Activated naive CD4-positive, alpha-beta T cell treated with anti-CD3 and anti-CD28 coated beads, Interleukin-2, amount 50 U/mL, for 24 hours (primary cell): ENCODE data around the gene APBB1IP.
"Not testable (repeated sequence)": the region's sequence is repeated elsewhere in the genome, so short reads cannot be mapped to it uniquely, and the experiment has no call there.

Experiments used
- H3K27ac Mint-ChIP-seq: one replicate; pipeline ENCODE4 v1.8.0; 2021; ENCODE audit warnings: mild to moderate bottlenecking, mixed read lengths
- H3K27me3 Mint-ChIP-seq: one replicate; pipeline ENCODE4 v1.8.0; 2021; ENCODE audit warnings: mixed read lengths
- H3K36me3 Mint-ChIP-seq: one replicate; pipeline ENCODE4 v1.8.0; 2021; ENCODE audit warnings: mixed read lengths
- H3K4me1 Mint-ChIP-seq: one replicate; pipeline ENCODE4 v1.8.0; 2021; ENCODE audit warnings: mixed read lengths
- H3K4me3 Mint-ChIP-seq: one replicate; pipeline ENCODE4 v1.8.0; 2021; ENCODE audit warnings: mild to moderate bottlenecking, mixed read lengths
- H3K9me3 Mint-ChIP-seq: one replicate; pipeline ENCODE4 v1.8.0; 2021; ENCODE audit warnings: mixed read lengths

APBB1IP gene

DNA sequence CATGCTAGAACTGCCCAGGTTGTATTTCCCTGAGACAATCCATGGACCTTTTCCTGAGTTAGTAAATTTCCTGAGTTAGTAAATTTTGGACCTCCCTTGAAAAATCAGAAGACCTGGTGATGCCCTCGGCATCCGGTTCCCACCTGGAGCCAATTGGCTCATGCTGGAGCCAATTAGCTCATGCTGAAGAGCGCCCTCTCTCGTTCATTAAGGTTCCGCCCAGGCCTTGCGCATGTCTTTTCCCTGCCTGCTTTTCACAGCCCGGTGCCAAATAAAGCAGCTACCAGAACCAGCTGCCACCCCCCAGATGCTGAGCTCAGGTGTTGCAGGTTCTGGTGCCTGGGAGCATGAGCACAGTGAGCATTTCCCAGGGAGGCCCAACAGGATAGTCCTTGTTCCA is 96.2 kb downstream of the APBB1IP start:
- Mint-ChIP-seq H3K27me3 (no peaks in the 10 kb centered on the region), H3K4me3 (no peak overlapping the region), H3K9me3 (no peaks in the 10 kb centered on the region), H3K4me1 (peaks cover 5% of the 10 kb centered on the region), H3K36me3 (peaks cover 22% of the 10 kb centered on the region), H3K27ac (no peak overlapping the region)

GRCh38 chr10:26540601-26541000 is 102.5 kb downstream of the APBB1IP start:
- H3K4me3 Mint-ChIP-seq: no peak overlapping the region
- H3K9me3 Mint-ChIP-seq: no peaks in the 10 kb centered on the region
- peaks cover 30% of the 10 kb centered on the region for H3K36me3 Mint-ChIP-seq
- peaks cover 25% of the 10 kb centered on the region for H3K4me1 Mint-ChIP-seq
- H3K27ac Mint-ChIP-seq: peak overlapping the region; percentile 79
- H3K27me3 Mint-ChIP-seq: no peaks in the 10 kb centered on the region

- Mint-ChIP-seq H3K4me3 (no peak overlapping the region), H3K27me3 (no peaks in the 10 kb centered on the region), H3K36me3 (peaks cover 48% of the 10 kb centered on the region), H3K27ac (peak overlapping the region; percentile 86), H3K9me3 (peaks cover 11% of the 10 kb centered on the region), H3K4me1 (peaks cover 38% of the 10 kb centered on the region)
Measured at GRCh38 chr10:26543567-26544306, 105.6 kb downstream of the APBB1IP start.

DNA sequence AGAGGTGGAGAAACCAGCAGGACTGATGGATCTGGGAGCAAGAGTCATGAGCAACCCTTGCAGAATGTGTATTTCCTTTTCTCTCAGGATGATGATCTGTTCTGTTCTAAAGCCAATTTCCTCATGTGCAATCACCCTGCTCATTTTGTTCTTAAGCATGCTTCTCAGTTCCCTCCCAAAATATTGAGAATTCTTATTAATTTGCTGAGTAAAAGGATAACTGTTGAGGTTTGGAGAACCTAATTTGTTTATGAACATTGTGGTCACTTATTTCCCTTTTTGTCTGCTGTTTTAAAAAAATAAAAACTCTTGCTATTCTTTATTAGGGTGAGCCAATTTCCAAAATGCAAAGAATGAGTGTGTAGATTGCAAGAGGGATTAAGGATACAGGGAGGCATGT is 106.8 kb downstream of the APBB1IP start:
- H3K27ac Mint-ChIP-seq: peak overlapping the region; percentile 30
- H3K27me3 Mint-ChIP-seq: no peaks in the 10 kb centered on the region
- H3K36me3 Mint-ChIP-seq: peaks cover 58% of the 10 kb centered on the region
- H3K4me1 Mint-ChIP-seq: peaks cover 37% of the 10 kb centered on the region
- peaks cover 13% of the 10 kb centered on the region for H3K9me3 Mint-ChIP-seq
- H3K4me3 Mint-ChIP-seq: no peak overlapping the region

GRCh38 chr10:26550774-26551526 is 112.8 kb downstream of the APBB1IP start:
- no peaks in the 10 kb centered on the region for H3K27me3 Mint-ChIP-seq
- H3K4me1 Mint-ChIP-seq: peaks cover 44% of the 10 kb centered on the region
- H3K27ac Mint-ChIP-seq: peak overlapping the region; percentile 62
- H3K36me3 Mint-ChIP-seq: peaks cover 63% of the 10 kb centered on the region
- peaks cover 19% of the 10 kb centered on the region for H3K9me3 Mint-ChIP-seq
- H3K4me3 Mint-ChIP-seq: no peak overlapping the region

DNA sequence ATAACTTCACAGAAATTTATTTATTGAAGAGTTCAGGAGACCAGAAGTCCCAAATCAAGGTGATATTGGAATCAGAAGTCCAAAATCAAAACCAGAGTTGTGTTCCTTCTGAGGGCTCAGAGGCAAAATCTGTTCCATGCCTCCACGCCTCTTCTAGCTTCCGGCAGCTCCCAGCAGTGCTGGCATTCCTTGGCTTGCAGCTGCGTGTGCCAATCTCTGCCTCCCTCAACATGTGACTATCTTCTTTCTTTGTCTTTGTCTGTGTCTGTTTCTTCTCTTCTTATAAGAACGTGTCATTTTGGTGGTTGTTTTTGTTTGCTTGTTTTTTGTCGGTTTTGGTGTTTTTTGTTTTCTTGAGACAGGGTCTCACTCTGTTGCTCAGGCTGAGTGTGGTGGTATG is 116.1 kb downstream of the APBB1IP start:
- no peak overlapping the region for H3K27ac Mint-ChIP-seq
- H3K9me3 Mint-ChIP-seq: peaks cover 9% of the 10 kb centered on the region
- H3K4me1 Mint-ChIP-seq: peaks cover 39% of the 10 kb centered on the region
- H3K36me3 Mint-ChIP-seq: peaks cover 38% of the 10 kb centered on the region
- H3K27me3 Mint-ChIP-seq: no peaks in the 10 kb centered on the region
- H3K4me3 Mint-ChIP-seq: no peak overlapping the region

DNA sequence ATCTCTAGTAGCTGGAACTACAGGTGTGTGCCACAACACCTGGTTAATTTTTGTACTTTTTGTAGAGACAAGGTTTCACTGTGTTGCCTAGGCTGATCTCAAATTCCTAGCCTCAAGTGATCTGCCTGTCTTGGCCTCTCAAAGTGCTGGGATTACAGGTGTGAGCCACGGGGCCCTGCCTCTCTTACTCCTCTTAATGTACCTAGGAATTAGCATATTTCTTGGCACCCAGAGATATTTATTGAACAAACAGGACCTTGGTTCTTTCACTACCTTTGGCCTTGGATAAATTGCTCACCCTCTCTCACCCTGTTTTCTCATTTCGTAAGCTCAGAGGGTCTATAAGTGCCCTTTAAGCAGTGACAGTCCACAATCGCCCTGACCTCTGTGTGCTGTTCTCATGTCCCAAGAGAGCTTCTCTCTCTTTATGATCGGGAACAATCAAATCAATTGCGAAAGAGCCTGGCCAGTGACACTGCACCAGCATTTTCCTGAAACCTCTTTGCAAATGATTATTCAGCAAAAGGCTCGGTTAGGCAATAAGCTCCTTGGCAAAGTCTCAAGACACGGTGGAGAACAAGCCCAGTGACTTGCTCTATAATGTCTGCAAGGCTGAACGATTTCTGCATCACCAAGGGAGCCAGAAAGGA is 117.7 kb downstream of the APBB1IP start:
- no peaks in the 10 kb centered on the region for H3K9me3 Mint-ChIP-seq
- H3K4me3 Mint-ChIP-seq: no peak overlapping the region
- peaks cover 28% of the 10 kb centered on the region for H3K4me1 Mint-ChIP-seq
- H3K27me3 Mint-ChIP-seq: no peaks in the 10 kb centered on the region
- peak overlapping the region; percentile 51 for H3K27ac Mint-ChIP-seq
- peaks cover 32% of the 10 kb centered on the region for H3K36me3 Mint-ChIP-seq

- Mint-ChIP-seq H3K27me3 (no peaks in the 10 kb centered on the region), H3K4me1 (peaks cover 28% of the 10 kb centered on the region), H3K4me3 (no peak overlapping the region), H3K9me3 (no peaks in the 10 kb centered on the region), H3K36me3 (peaks cover 28% of the 10 kb centered on the region), H3K27ac (peak overlapping the region; percentile 1)
Measured at GRCh38 chr10:26556748-26557640, 118.9 kb downstream of the APBB1IP start.

DNA sequence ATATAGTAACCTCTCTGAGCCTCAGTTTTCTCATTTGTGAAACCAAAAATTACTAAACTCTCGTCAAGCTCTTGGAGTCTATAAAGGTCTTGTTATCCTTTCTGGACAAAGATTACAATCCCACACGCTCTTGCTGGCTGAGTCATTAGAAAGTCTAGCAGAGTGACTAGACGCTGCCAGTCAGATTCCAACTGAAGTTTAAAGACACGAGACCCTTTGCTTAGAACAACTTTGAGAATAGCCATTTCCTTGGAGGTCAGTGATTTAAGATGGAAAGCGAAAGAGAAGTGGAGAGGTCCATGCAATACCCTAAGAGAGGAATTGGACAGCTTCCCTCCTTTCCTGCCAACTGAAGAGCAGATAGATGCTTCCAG is 119.5 kb downstream of the APBB1IP start:
- Mint-ChIP-seq H3K36me3 (peaks cover 30% of the 10 kb centered on the region), H3K27ac (no peak overlapping the region), H3K4me1 (peaks cover 28% of the 10 kb centered on the region), H3K4me3 (no peak overlapping the region), H3K9me3 (no peaks in the 10 kb centered on the region), H3K27me3 (no peaks in the 10 kb centered on the region)

DNA sequence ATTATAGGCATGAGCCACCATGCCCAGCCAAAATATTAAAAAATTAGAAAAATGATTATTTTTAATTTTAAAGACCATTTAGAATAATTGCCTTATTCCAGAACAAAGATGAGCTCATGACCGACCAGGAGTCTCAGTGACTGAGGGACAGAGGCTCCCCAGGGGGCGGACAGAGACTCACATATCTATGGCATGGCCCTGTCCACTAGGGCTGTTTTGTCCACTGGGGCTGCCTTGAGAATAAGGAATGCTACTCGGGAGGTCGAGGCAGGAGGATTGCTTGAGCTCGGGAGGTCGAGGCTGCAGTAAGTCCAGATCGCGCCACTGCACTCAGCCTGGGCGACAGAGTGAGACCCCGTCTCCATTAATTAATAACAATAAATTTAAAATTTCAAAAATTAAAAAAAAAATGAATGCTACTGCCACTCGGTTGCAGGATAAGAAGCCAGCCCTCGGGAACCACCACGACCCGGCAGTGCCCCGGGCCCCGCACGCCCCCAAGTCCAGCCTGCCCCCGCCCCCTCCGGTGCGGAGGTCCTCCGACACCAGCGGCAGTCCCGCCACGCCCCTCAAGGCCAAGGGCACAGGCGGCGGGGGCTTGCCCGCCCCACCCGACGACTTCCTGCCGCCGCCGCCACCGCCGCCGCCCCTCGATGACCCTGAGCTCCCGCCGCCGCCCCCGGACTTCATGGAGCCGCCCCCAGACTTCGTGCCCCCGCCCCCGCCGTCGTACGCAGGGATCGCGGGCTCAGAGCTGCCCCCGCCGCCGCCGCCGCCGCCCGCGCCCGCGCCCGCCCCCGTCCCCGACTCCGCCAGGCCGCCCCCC is 128.6 kb downstream of the APBB1IP start:
- Mint-ChIP-seq H3K36me3 (peaks cover 42% of the 10 kb centered on the region), H3K27me3 (no peaks in the 10 kb centered on the region), H3K27ac (no peak overlapping the region), H3K4me3 (no peak overlapping the region), H3K4me1 (no peaks in the 10 kb centered on the region), H3K9me3 (no peaks in the 10 kb centered on the region)

GRCh38 chr10:26567351-26567721 is 129.2 kb downstream of the APBB1IP start:
- H3K36me3 Mint-ChIP-seq: peaks cover 44% of the 10 kb centered on the region
- no peaks in the 10 kb centered on the region for H3K4me1 Mint-ChIP-seq
- no peaks in the 10 kb centered on the region for H3K27me3 Mint-ChIP-seq
- peak overlapping the region; percentile 35 for H3K27ac Mint-ChIP-seq
- no peak overlapping the region for H3K4me3 Mint-ChIP-seq
- H3K9me3 Mint-ChIP-seq: no peaks in the 10 kb centered on the region

DNA sequence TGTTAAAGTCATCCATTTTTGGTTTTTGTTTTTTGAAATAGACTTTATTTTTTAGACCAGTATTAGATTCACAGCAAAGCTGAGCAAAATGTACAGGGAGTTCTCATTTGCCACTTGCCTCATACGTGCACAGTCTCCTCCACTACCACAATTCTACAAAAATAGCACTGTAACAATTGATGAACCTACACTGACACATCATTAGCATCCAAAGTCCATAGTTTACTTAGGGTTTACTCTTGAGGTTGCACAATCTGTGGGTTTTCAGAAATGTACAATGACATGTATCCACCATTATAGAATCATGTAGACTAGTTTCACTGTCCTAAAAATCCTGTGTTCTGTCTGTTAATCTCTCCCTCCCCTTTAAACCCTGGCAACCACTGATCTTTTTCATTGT is 133.5 kb downstream of the APBB1IP start:
- Mint-ChIP-seq H3K27me3 (no peaks in the 10 kb centered on the region), H3K27ac (no peak overlapping the region), H3K36me3 (peaks cover 58% of the 10 kb centered on the region), H3K4me3 (no peak overlapping the region), H3K9me3 (peaks cover 6% of the 10 kb centered on the region), H3K4me1 (no peaks in the 10 kb centered on the region)

DNA sequence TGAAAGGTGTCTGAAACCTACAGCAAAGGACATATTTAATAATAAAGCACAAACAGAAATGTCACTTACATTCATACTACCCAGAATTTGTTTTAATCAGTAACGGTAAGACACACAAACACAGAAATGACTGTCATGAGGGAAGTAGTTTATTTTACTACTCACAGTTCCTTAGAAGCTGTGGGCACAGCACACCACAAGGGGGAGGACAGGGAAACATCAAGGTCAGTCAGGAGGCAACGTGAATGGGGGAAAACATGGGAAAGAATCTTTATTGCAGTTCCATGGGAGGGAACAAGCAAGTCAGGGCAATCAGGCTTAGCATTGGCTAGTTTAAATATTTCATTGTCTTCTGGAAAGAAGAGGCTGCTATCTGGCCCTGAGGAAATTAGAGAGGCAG is 135.5 kb downstream of the APBB1IP start:
- Mint-ChIP-seq H3K4me3 (no peak overlapping the region), H3K27me3 (no peaks in the 10 kb centered on the region), H3K4me1 (no peaks in the 10 kb centered on the region), H3K36me3 (peaks cover 50% of the 10 kb centered on the region), H3K27ac (no peak overlapping the region), H3K9me3 (peaks cover 6% of the 10 kb centered on the region)

DNA sequence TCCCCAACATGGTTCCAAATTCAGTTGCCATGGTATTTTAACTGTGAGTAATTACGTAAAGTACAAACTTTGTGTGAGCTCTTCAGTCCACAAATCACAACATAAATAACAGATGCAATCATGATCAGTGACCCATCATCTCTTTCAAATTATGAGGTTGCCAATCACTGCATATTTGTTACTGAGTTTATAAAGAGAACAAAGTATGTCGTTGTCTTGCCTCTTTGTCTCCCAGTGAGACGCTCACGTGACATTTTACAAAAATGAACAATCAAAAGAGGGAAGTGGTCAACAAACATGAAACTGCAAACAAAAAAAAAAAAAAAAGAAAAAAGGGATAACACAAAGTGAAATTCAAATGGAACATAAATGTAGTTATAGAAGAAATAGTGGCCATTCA is 136.6 kb downstream of the APBB1IP start:
- no peaks in the 10 kb centered on the region for H3K4me1 Mint-ChIP-seq
- H3K27me3 Mint-ChIP-seq: no peaks in the 10 kb centered on the region
- H3K27ac Mint-ChIP-seq: peak overlapping the region; percentile 62
- H3K36me3 Mint-ChIP-seq: peaks cover 44% of the 10 kb centered on the region
- no peak overlapping the region for H3K4me3 Mint-ChIP-seq
- H3K9me3 Mint-ChIP-seq: peaks cover 6% of the 10 kb centered on the region

DNA sequence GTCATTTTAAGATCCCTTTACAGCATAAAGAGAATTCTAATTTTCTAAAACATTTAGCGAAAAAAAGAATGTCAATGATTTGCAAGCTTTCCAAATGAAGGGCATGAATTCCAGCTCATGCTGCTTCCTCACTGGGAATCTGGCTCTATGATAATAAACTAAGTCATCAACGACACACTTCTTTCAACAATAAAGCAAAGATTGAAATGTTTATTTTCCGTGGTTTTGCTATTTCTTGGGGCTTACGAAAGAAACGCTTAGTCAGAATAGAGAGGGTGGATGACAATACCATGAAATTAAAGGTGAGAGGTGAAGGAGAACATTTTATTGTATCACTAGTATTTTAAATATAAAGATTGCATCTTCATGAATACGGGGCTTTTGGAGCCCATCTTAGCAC is 140.2 kb downstream of the APBB1IP start:
- not testable (repeated sequence) for H3K27ac Mint-ChIP-seq, H3K4me1 Mint-ChIP-seq, H3K9me3 Mint-ChIP-seq, H3K4me3 Mint-ChIP-seq, H3K27me3 Mint-ChIP-seq
- H3K36me3 Mint-ChIP-seq: peaks cover 17% of the 10 kb centered on the region
